GM12873 (cell line): ENCODE data around the gene KMT5C.

Source experiments
- CTCF ChIP-seq: IDR thresholded peaks from 2 replicates; pipeline ENCODE4 v1.5.1; 2012; ENCODE audit warnings: low read depth, mild to moderate bottlenecking, moderate library complexity, low read length, control low read depth; ENCODE audit not compliant: insufficient read depth; ENCODE audit errors: missing control alignments

The KMT5C gene

GRCh38 chr19:55352040-55352439 is 12.4 kb downstream of the KMT5C start:
- TF ChIP-seq CTCF, result no peak

GRCh38 chr19:55352549-55353145 is 13.0 kb downstream of the KMT5C start:
- no peak for TF ChIP-seq CTCF

GRCh38 chr19:55353356-55353802 is 13.7 kb downstream of the KMT5C start:
- no peak for TF ChIP-seq CTCF

GRCh38 chr19:55353803-55354697 is 14.4 kb downstream of the KMT5C start:
- no peak for TF ChIP-seq CTCF

- no peak for TF ChIP-seq CTCF
These were observed 15.1 kb downstream of the KMT5C start, which contains the start of gene COX6B2 for GRCh38 chr19:55354698-55355212. COX6B2 (minus strand) TSS chr19:55354719; CDS start chr19:55354521, 198 bp downstream.

- no peak for TF ChIP-seq CTCF
These were observed 15.6 kb downstream of the KMT5C start for GRCh38 chr19:55355213-55355821.

GRCh38 chr19:55358493-55358892 is 18.8 kb downstream of the KMT5C start:
- TF ChIP-seq CTCF, result no peak
